Activated CD8-positive, alpha-beta T cell treated with anti-CD3 and anti-CD28 coated beads, Interleukin-2, amount 10 ng/mL, durations not matched to agents 7 days and 5 days (primary cell): ENCODE results near the gene THEM5. TPM values are rescaled to one million over a fixed set of nuclear protein-coding genes. Genes with fewer than 3 reads are reported as not detected.

Experiments used
- ATAC-seq: fragments of 150-1000 bp; cut with Tn5 transposase; one replicate; pipeline ENCODE4 v1.10.0; 2021; ENCODE audit warnings: moderate library complexity
- CTCF ChIA-PET: fragments of 350-600 bp; sonication (Branson Sonifier 250); formaldehyde crosslinking; loops from one replicate; lab custom pipeline; 2021; ENCODE audit warnings: antibody characterized with exemption; lab: Charles Lee
- POLR2A ChIA-PET: fragments of 350-600 bp; sonication (Branson Sonifier 250); formaldehyde crosslinking; loops from one replicate; lab custom pipeline; 2021; ENCODE audit warnings: antibody characterized with exemption; lab: Charles Lee
- DNase-seq: peaks from one replicate; pipeline ENCODE4 v3.0.0-alpha.2; 2020
- H3K27ac Mint-ChIP-seq: one replicate; pipeline ENCODE4 v1.8.0; 2021; ENCODE audit warnings: mild to moderate bottlenecking, mixed read lengths
- H3K27me3 Mint-ChIP-seq: one replicate; pipeline ENCODE4 v1.8.0; 2021; ENCODE audit warnings: low read depth, mixed read lengths
- H3K36me3 Mint-ChIP-seq: one replicate; pipeline ENCODE4 v1.8.0; 2021; ENCODE audit warnings: low read depth, mixed read lengths
- H3K4me1 Mint-ChIP-seq: one replicate; pipeline ENCODE4 v1.8.0; 2021; ENCODE audit warnings: low read depth, mixed read lengths
- H3K4me3 Mint-ChIP-seq: one replicate; pipeline ENCODE4 v1.8.0; 2021; ENCODE audit warnings: mild to moderate bottlenecking, mixed read lengths
- H3K9me3 Mint-ChIP-seq: one replicate; pipeline ENCODE4 v1.8.0; 2022; ENCODE audit warnings: mixed read lengths; ENCODE audit not compliant: insufficient read depth
- total RNA-seq, 2 experiments: library from RNA; stranded (reverse); gene quantifications; one replicate each; pipeline ENCODE4 v1.2.3, GENCODE V29; 2021

THEM5 gene
- total RNA-seq, 2 experiments from 2014 or later = not detected

GRCh38 chr1:151807766-151808165 lies 45.7 kb downstream of the THEM5 start:
- H3K9me3 Mint-ChIP-seq = no peaks in the 10 kb centered on the region
- peaks cover 5% of the 10 kb centered on the region for H3K4me1 Mint-ChIP-seq
- H3K27ac Mint-ChIP-seq = no peak overlapping the region
- H3K36me3 Mint-ChIP-seq = no peaks in the 10 kb centered on the region
- DNase-seq = no peak
- ChIA-PET CTCF (interaction anchor here (0.8 to 0.9 kb wide), 2 partner anchors 29 to 214 kb away, joined by 3 to 6 read pairs; no protein-coding TSS in a partner anchor), POLR2A (no interaction called here)
- no peak overlapping the region for H3K4me3 Mint-ChIP-seq
- peaks cover 19% of the 10 kb centered on the region for H3K27me3 Mint-ChIP-seq
- no peak for ATAC-seq

GRCh38 chr1:151807131-151807530 lies 46.4 kb downstream of the THEM5 start:
- Mint-ChIP-seq H3K27me3 (peaks cover 19% of the 10 kb centered on the region), H3K4me1 (no peaks in the 10 kb centered on the region), H3K27ac (no peak overlapping the region), H3K36me3 (no peaks in the 10 kb centered on the region), H3K4me3 (no peak overlapping the region), H3K9me3 (no peaks in the 10 kb centered on the region)
- DNase-seq (no peak), ATAC-seq (no peak)
- POLR2A ChIA-PET = no interaction called here
- CTCF ChIA-PET = interaction anchor here (0.8 to 1.3 kb wide), 3 partner anchors 18 to 29 kb away, joined by 3 to 6 read pairs (median 4); no protein-coding TSS in a partner anchor

- H3K36me3 Mint-ChIP-seq = no peaks in the 10 kb centered on the region
- no peak for ATAC-seq
- POLR2A ChIA-PET = interaction anchor here (0.6 kb wide), 1 partner anchor 72 kb away, joined by 3 read pairs; no protein-coding TSS in a partner anchor
- peaks cover 16% of the 10 kb centered on the region for H3K27me3 Mint-ChIP-seq
- no peak overlapping the region for H3K4me3 Mint-ChIP-seq
- DNase-seq = no peak
- CTCF ChIA-PET = interaction anchor here (1.1 to 1.3 kb wide), 2 partner anchors 17 to 24 kb away, joined by 3 to 4 read pairs; no protein-coding TSS in a partner anchor
- no peaks in the 10 kb centered on the region for H3K9me3 Mint-ChIP-seq
- H3K27ac Mint-ChIP-seq = no peak overlapping the region
- H3K4me1 Mint-ChIP-seq = no peaks in the 10 kb centered on the region
Measured at GRCh38 chr1:151806170-151806569, 47.3 kb downstream of the THEM5 start.

- Mint-ChIP-seq H3K36me3 (no peaks in the 10 kb centered on the region), H3K9me3 (no peaks in the 10 kb centered on the region), H3K27me3 (peaks cover 17% of the 10 kb centered on the region), H3K4me1 (peaks cover 5% of the 10 kb centered on the region), H3K4me3 (no peak within 1 kb of the TSS), H3K27ac (no peak within 1 kb of the TSS)
- ChIA-PET CTCF (no interaction called here), POLR2A (interaction anchor here (0.6 kb wide), 1 partner anchor 73 kb away, joined by 3 read pairs; no protein-coding TSS in a partner anchor)
- ATAC-seq (no peak), DNase-seq (no peak)
Measured at GRCh38 chr1:151805066-151805820, 48.3 kb downstream of the THEM5 start, which contains the start of gene LINGO4. Gene LINGO4, minus strand, starts transcription at chr1:151805419. Its CDS starts 2,715 bp downstream, at chr1:151802704.

GRCh38 chr1:151803915-151804314 lies 49.6 kb downstream of the THEM5 start:
- H3K4me1 Mint-ChIP-seq = peaks cover 6% of the 10 kb centered on the region
- no peak overlapping the region for H3K4me3 Mint-ChIP-seq
- POLR2A ChIA-PET = no interaction called here
- DNase-seq = no peak
- no peak for ATAC-seq
- CTCF ChIA-PET = no interaction called here
- peaks cover 17% of the 10 kb centered on the region for H3K27me3 Mint-ChIP-seq
- H3K36me3 Mint-ChIP-seq = no peaks in the 10 kb centered on the region
- H3K9me3 Mint-ChIP-seq = no peaks in the 10 kb centered on the region
- H3K27ac Mint-ChIP-seq = no peak overlapping the region

- Mint-ChIP-seq H3K27me3 (peaks cover 13% of the 10 kb centered on the region), H3K9me3 (no peaks in the 10 kb centered on the region), H3K36me3 (no peaks in the 10 kb centered on the region), H3K27ac (no peak overlapping the region), H3K4me1 (peaks cover 6% of the 10 kb centered on the region), H3K4me3 (no peak overlapping the region)
- POLR2A ChIA-PET = interaction anchor here (0.6 kb wide), 1 partner anchor 13 kb away, joined by 3 read pairs; the partner anchor contains the start of gene TDRKH
- CTCF ChIA-PET = interaction anchor here (1.1 kb wide), 1 partner anchor 18 kb away, joined by 3 read pairs; no protein-coding TSS in a partner anchor
- no peak for ATAC-seq
- no peak for DNase-seq
Measured at GRCh38 chr1:151803164-151803563, 50.3 kb downstream of the THEM5 start.

- ChIA-PET CTCF (interaction anchor here (1.1 kb wide), 1 partner anchor 19 kb away, joined by 3 read pairs; no protein-coding TSS in a partner anchor), POLR2A (no interaction called here)
- ATAC-seq (no peak), DNase-seq (no peak)
- no peaks in the 10 kb centered on the region for H3K36me3 Mint-ChIP-seq
- H3K4me1 Mint-ChIP-seq = peaks cover 6% of the 10 kb centered on the region
- peaks cover 11% of the 10 kb centered on the region for H3K27me3 Mint-ChIP-seq
- no peaks in the 10 kb centered on the region for H3K9me3 Mint-ChIP-seq
- no peak overlapping the region for H3K4me3 Mint-ChIP-seq
- H3K27ac Mint-ChIP-seq = no peak overlapping the region
Measured at GRCh38 chr1:151802372-151802771, 51.1 kb downstream of the THEM5 start.

GRCh38 chr1:151801846-151802245 lies 51.7 kb downstream of the THEM5 start:
- ChIA-PET POLR2A (interaction anchor here (0.6 kb wide), 1 partner anchor 104 kb away, joined by 3 read pairs; no protein-coding TSS in a partner anchor), CTCF (no interaction called here)
- ATAC-seq (no peak), DNase-seq (no peak)
- Mint-ChIP-seq H3K4me1 (peaks cover 6% of the 10 kb centered on the region), H3K4me3 (no peak overlapping the region), H3K27me3 (peaks cover 11% of the 10 kb centered on the region), H3K27ac (no peak overlapping the region), H3K9me3 (no peaks in the 10 kb centered on the region), H3K36me3 (no peaks in the 10 kb centered on the region)

- no peaks in the 10 kb centered on the region for H3K36me3 Mint-ChIP-seq
Measured at GRCh38 chr1:151801310-151801820, 52.1 kb downstream of the THEM5 start.

GRCh38 chr1:151800830-151801229 lies 52.7 kb downstream of the THEM5 start:
- ChIA-PET CTCF (interaction anchor here (2.3 kb wide), 1 partner anchor 36 kb away, joined by 9 read pairs; no protein-coding TSS in a partner anchor), POLR2A (no interaction called here)
- no peak for ATAC-seq
- Mint-ChIP-seq H3K36me3 (no peaks in the 10 kb centered on the region), H3K9me3 (no peaks in the 10 kb centered on the region), H3K4me1 (peaks cover 6% of the 10 kb centered on the region), H3K27me3 (peaks cover 6% of the 10 kb centered on the region), H3K4me3 (no peak overlapping the region), H3K27ac (no peak overlapping the region)
- DNase-seq = no peak

More at GRCh38 chr1:151801310-151801820, 52.1 kb downstream of the THEM5 start:
- ChIA-PET CTCF (no interaction called here), POLR2A (interaction anchor here (0.6 kb wide), 1 partner anchor 104 kb away, joined by 3 read pairs; no protein-coding TSS in a partner anchor)
- ATAC-seq (no peak), DNase-seq (no peak)
- Mint-ChIP-seq H3K27me3 (peaks cover 7% of the 10 kb centered on the region), H3K4me3 (no peak overlapping the region), H3K4me1 (peaks cover 6% of the 10 kb centered on the region), H3K27ac (no peak overlapping the region), H3K9me3 (no peaks in the 10 kb centered on the region)

GRCh38 chr1:151799179-151800022 lies 54.1 kb downstream of the THEM5 start:
- POLR2A ChIA-PET = no interaction called here
- H3K4me1 Mint-ChIP-seq = peaks cover 6% of the 10 kb centered on the region
- ATAC-seq = no peak
- H3K27me3 Mint-ChIP-seq = peaks cover 6% of the 10 kb centered on the region
- no peak for DNase-seq
- H3K36me3 Mint-ChIP-seq = no peaks in the 10 kb centered on the region
- CTCF ChIA-PET = interaction anchor here (1.2 to 2.3 kb wide), 2 partner anchors 10 to 37 kb away, joined by 4 to 9 read pairs; partner anchors contain the start of gene TDRKH
- no peaks in the 10 kb centered on the region for H3K9me3 Mint-ChIP-seq
- H3K4me3 Mint-ChIP-seq = no peak overlapping the region
- H3K27ac Mint-ChIP-seq = no peak overlapping the region
